ENCODE data around the gene ADGRF1. TPM values are rescaled to one million over a fixed set of nuclear protein-coding genes. Genes with fewer than 3 reads are reported as not detected.

ADGRF1 gene
- total and polyA plus RNA-seq, 10 donors: 0.13 to 1.6 (median 0.32) TPM; not detected in 5

GRCh38 chr6:47009583-47009982 is 32.5 kb downstream of the ADGRF1 start:
- WGBS, 5 donors: 68 to 87% (median 74%) methylated on average over 7 of the region's 7 CpGs
- intact Hi-C loops (cut with DNase I; ENCODE audit: low total_unique reads): no loop called here

GRCh38 chr6:47008397-47008763 is 33.8 kb downstream of the ADGRF1 start:
- intact Hi-C loops (cut with DNase I; ENCODE audit: low total_unique reads): no loop called here
- H3K27ac ChIP-seq: no peak overlapping the region

More at GRCh38 chr6:47009583-47009982, 32.5 kb downstream of the ADGRF1 start:
- Histone ChIP-seq H3K9me3 (no peaks in the 10 kb centered on the region), H3K27me3 (replicated peaks in 1 of 7) (no peaks in the 10 kb centered on the region), H3K36me3 (no peaks in the 10 kb centered on the region), H3K4me1 (no peaks in the 10 kb centered on the region), H3K27ac (no peak overlapping the region), H3K4me3 (no peak overlapping the region)
- no peak for DNase-seq
- TF ChIP-seq CTCF (IDR thresholded peaks at IDR 0.05 in 8 of 11, conservative IDR thresholded peaks at IDR 0.05 in 3 of 11): no peak
- TF ChIP-seq POLR2A (IDR thresholded peaks at IDR 0.05): no peak
- TF ChIP-seq POLR2AphosphoS5 (IDR thresholded peaks at IDR 0.05): no peak

GRCh38 chr6:47007657-47008396 is 34.3 kb downstream of the ADGRF1 start:
- no peak overlapping the region for H3K27ac ChIP-seq
- no peaks in the 10 kb centered on the region for H3K4me1 ChIP-seq
- H3K27me3 ChIP-seq (replicated peaks in 1 of 7): no peaks in the 10 kb centered on the region
- intact Hi-C loops (cut with DNase I; ENCODE audit: low total_unique reads): no loop called here
- H3K4me3 ChIP-seq: no peak overlapping the region
- DNase-seq: no peak
- TF ChIP-seq POLR2A (IDR thresholded peaks at IDR 0.05) (no peak), CTCF (IDR thresholded peaks at IDR 0.05 in 8 of 11, conservative IDR thresholded peaks at IDR 0.05 in 3 of 11) (no peak), POLR2AphosphoS5 (IDR thresholded peaks at IDR 0.05) (no peak)
- H3K9me3 ChIP-seq: no peaks in the 10 kb centered on the region
- no peaks in the 10 kb centered on the region for H3K36me3 ChIP-seq
- WGBS, 5 donors: 61 to 96% (median 74%) methylated on average over 3 of the region's 3 CpGs

More at GRCh38 chr6:47008397-47008763, 33.8 kb downstream of the ADGRF1 start:
- H3K27me3 ChIP-seq (replicated peaks in 1 of 7): no peaks in the 10 kb centered on the region
- H3K4me3 ChIP-seq: no peak overlapping the region
- no peaks in the 10 kb centered on the region for H3K36me3 ChIP-seq
- H3K4me1 ChIP-seq: no peaks in the 10 kb centered on the region
- DNase-seq: no peak
- no peak for TF ChIP-seq POLR2AphosphoS5 (IDR thresholded peaks at IDR 0.05)
- TF ChIP-seq CTCF (IDR thresholded peaks at IDR 0.05 in 8 of 11, conservative IDR thresholded peaks at IDR 0.05 in 3 of 11): no peak
- TF ChIP-seq POLR2A (IDR thresholded peaks at IDR 0.05): no peak
- 89 to 96% (median 92%) methylated on average over 3 of the region's 3 CpGs for WGBS, 5 donors
- no peaks in the 10 kb centered on the region for H3K9me3 ChIP-seq

- no peaks in the 10 kb centered on the region for H3K36me3 ChIP-seq
- H3K4me1 ChIP-seq: no peaks in the 10 kb centered on the region
- no peak overlapping the region for H3K4me3 ChIP-seq
- H3K27me3 ChIP-seq (replicated peaks in 1 of 7): no peaks in the 10 kb centered on the region
- no peak for DNase-seq
- TF ChIP-seq POLR2AphosphoS5 (IDR thresholded peaks at IDR 0.05) (no peak), POLR2A (IDR thresholded peaks at IDR 0.05) (no peak), CTCF (IDR thresholded peaks at IDR 0.05 in 8 of 11, conservative IDR thresholded peaks at IDR 0.05 in 3 of 11) (no peak)
- H3K27ac ChIP-seq: no peak overlapping the region
- 93 to 100% (median 96%) methylated on average over 1 of the region's 1 CpG for WGBS, 5 donors
- H3K9me3 ChIP-seq: no peaks in the 10 kb centered on the region
- intact Hi-C loops (cut with DNase I; ENCODE audit: low total_unique reads): no loop called here
Observed at GRCh38 chr6:47005486-47005885, 36.6 kb downstream of the ADGRF1 start.
